ENCODE data around the gene COL10A1.
"Not testable (repeated sequence)": the region's sequence is repeated elsewhere in the genome, so short reads cannot be mapped to it uniquely, and the experiment has no call there.

Gene COL10A1

DNA sequence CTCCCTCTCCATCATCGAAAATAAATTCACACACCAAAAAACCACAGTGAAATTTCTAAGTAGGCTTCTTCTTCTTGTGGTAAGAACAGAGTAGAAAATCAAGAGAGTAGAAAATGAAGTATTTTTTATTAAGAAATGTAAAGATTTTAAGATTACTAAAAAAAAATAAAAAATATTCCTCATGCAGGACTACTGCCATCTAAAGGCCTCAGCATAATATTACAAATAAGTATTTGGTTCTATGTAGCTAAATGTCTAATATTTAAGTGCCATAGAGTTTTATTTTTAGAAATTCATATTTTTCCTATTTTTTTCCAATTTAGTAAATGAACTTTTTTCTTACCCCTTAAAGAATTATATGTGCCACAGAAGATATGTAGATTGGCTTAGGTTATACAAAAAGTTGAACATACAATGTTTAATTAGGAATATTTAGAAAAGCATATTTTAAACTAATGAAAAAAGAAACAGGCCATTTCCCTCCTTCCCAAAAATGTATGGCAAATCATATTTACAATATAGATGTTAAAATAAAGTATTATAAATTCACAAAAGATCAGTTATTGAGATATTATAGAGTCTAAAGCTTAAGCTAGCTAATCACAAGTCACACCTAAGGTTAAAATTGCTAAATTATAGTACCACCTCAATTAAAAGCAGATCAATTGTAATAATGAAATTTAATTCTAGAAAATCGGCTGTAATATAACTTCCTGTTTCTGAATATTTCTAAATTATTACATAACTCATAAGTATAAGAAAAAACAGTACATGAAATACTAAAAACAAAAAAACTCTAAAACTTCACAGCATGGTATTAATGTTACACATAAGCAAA lies 28.7 kb downstream of the COL10A1 start:
- peaks cover 29% of the 10 kb centered on the region for H3K4me1 ChIP-seq (ENCODE audit: control insufficient read depth, insufficient read depth, low read length)
- no peak overlapping the region for H3K4me3 ChIP-seq (ENCODE audit: low read length)
- no peaks in the 10 kb centered on the region for H3K27me3 ChIP-seq (ENCODE audit: control insufficient read depth, insufficient read depth, low read length)
- no peak overlapping the region for H3K9ac ChIP-seq (ENCODE audit: low read length)
- H3K9me3 ChIP-seq (ENCODE audit: control insufficient read depth, low read length): no peaks in the 10 kb centered on the region
- no peaks in the 10 kb centered on the region for H3K36me3 ChIP-seq (ENCODE audit: control insufficient read depth, insufficient read depth, low read length)

DNA sequence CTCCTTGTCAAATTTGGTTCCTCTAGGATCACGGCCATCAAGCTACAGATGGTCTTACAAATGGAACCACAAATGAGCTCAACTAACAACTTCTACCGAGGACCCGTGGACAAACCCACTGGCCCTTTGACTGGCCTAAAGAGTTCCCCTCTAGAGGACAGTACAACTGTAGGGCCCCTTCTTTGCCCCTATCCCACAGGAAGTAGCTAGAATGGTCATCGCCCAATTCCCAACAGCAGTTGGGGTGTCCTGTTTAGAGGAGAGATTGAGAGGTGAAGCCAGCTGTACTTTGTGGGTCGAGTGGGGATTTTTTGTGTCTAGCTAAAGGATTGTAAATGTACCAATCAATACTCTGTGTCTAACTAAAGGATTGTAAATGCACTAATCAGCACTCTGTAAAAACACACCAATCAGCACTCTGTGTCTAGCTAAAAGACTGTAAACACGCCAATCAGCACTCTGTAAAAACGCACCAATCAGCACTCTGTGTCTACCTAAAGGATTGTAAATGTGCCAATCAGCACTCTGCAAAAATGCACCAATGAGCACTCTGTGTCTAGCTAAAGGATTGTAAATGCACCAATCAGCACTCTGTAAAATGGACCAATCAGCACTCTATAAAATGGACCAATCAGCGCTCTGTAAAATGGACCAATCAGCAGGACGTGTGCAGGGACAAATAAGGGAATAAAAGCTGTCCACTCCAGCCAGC lies 29.7 kb downstream of the COL10A1 start:
- H3K4me1 ChIP-seq (ENCODE audit: control insufficient read depth, insufficient read depth, low read length): peaks cover 21% of the 10 kb centered on the region
- not testable (repeated sequence) for H3K36me3 ChIP-seq (ENCODE audit: control insufficient read depth, insufficient read depth, low read length); H3K9me3 ChIP-seq (ENCODE audit: control insufficient read depth, low read length); H3K27me3 ChIP-seq (ENCODE audit: control insufficient read depth, insufficient read depth, low read length); H3K4me3 ChIP-seq (ENCODE audit: low read length); H3K9ac ChIP-seq (ENCODE audit: low read length)

DNA sequence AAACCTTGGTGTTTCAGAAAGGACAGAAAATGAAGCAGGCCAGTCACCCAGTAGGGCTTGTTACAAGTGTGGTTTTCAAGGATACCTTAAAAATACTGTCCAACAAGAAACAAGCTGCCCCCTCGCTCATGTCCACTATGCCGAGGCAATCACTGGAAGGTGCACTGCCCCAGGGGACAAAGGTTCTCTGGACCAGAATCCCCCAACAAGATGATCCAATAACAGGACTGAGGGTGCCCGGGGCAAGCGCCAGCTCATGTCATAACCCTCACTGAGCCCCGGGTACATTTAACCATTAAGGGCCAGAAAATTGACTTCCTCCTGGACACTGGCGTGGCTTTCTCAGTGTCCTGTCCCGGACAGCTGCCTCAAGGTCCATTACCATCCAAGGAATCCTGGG lies 31.9 kb downstream of the COL10A1 start:
- Histone ChIP-seq H3K36me3 (ENCODE audit: control insufficient read depth, insufficient read depth, low read length) (no peaks in the 10 kb centered on the region), H3K9me3 (ENCODE audit: control insufficient read depth, low read length) (no peaks in the 10 kb centered on the region), H3K9ac (ENCODE audit: low read length) (no peak overlapping the region), H3K4me1 (ENCODE audit: control insufficient read depth, insufficient read depth, low read length) (peaks cover 18% of the 10 kb centered on the region), H3K27me3 (ENCODE audit: control insufficient read depth, insufficient read depth, low read length) (no peaks in the 10 kb centered on the region), H3K4me3 (ENCODE audit: low read length) (no peak overlapping the region)

DNA sequence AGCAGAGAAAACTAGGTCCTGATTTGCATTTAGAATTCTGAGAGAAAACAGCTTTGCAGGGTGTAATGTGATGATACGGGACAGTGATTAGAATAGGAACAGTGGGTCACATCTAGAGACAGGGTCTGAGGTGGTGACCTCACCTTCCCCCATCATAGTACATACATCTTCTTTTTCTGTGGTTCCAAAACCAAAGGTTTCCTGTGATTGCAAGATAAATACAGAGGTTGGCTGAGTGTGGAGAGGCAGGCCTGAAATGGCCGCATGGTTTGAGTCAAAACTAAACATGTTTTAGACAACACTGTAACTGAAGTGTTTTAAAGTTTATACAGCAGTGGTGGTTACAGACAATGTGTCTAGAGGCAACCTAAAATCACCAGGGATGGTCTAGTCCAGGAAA lies 35.7 kb downstream of the COL10A1 start:
- Histone ChIP-seq H3K9ac (ENCODE audit: low read length) (no peak overlapping the region), H3K36me3 (ENCODE audit: control insufficient read depth, insufficient read depth, low read length) (no peaks in the 10 kb centered on the region), H3K27me3 (ENCODE audit: control insufficient read depth, insufficient read depth, low read length) (no peaks in the 10 kb centered on the region), H3K4me3 (ENCODE audit: low read length) (no peak overlapping the region), H3K4me1 (ENCODE audit: control insufficient read depth, insufficient read depth, low read length) (peaks cover 4% of the 10 kb centered on the region), H3K9me3 (ENCODE audit: control insufficient read depth, low read length) (no peaks in the 10 kb centered on the region)

DNA sequence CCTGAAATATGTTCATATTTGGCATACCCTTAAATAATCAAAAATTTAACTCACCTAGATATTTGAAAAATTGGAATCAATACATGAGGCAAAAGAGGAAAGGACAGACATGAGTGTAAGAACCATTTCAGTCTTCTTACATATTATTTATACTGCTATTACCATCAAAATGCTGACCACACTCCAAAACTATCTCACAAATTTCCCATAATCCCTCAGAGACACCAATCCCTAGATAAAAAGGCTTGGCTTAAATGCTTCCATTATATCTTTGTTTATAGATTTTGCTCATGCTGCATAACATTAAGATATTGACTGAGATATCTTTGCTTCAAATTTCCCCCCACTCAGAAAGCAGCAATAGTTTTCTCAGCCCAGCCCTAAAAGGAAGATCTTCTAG lies 37.0 kb downstream of the COL10A1 start:
- Histone ChIP-seq H3K4me1 (ENCODE audit: control insufficient read depth, insufficient read depth, low read length) (no peaks in the 10 kb centered on the region), H3K9me3 (ENCODE audit: control insufficient read depth, low read length) (no peaks in the 10 kb centered on the region), H3K4me3 (ENCODE audit: low read length) (no peak overlapping the region), H3K36me3 (ENCODE audit: control insufficient read depth, insufficient read depth, low read length) (no peaks in the 10 kb centered on the region), H3K9ac (ENCODE audit: low read length) (no peak overlapping the region), H3K27me3 (ENCODE audit: control insufficient read depth, insufficient read depth, low read length) (no peaks in the 10 kb centered on the region)

DNA sequence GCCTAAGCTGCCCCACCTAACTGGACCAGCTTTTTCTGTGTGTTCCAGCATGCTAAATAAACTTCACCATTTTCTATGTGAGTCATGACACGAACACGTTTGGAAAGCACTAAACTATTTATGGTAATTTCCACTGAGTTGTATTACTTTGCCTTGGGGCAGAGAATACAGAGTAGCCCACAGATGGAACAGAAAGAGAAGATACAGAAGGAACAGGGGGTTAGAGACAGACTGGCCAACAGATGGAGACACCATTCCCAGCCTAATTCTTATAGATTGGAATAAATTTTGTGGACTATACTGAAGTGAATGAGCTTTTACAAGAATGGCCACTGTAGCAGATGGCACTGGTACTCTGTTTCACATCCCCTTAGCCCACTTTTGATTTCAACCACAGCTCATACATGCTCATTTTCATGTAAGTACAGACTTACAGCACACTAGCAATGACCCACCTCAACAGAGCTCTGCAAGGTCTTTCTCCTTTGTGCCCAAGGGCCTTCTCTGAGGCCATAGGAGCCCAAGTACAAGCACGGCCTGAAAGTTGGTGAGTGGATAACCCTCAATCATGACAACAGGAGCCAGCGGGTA lies 38.4 kb downstream of the COL10A1 start:
- Histone ChIP-seq H3K9me3 (ENCODE audit: control insufficient read depth, low read length) (no peaks in the 10 kb centered on the region), H3K4me3 (ENCODE audit: low read length) (no peak overlapping the region), H3K9ac (ENCODE audit: low read length) (no peak overlapping the region), H3K27me3 (ENCODE audit: control insufficient read depth, insufficient read depth, low read length) (no peaks in the 10 kb centered on the region), H3K4me1 (ENCODE audit: control insufficient read depth, insufficient read depth, low read length) (no peaks in the 10 kb centered on the region), H3K36me3 (ENCODE audit: control insufficient read depth, insufficient read depth, low read length) (no peaks in the 10 kb centered on the region)

DNA sequence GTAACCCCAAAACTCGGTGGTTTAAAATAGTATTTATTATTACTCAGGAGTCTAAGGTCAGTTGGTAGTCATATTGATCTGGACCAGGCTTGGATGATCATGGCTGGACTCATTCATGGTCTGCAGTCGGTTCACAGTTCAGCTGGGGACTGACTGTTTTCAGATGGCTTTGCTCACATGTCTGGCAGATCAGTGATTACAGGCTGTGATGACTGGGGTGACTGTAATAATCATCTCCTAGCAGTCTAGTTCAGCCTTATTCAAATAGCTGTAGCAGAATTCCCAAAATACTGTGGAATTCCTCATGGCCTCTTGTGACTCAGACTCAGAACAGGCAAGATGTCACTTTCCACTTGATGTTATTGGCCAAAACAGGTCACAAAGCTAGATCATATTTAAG lies 41.6 kb downstream of the COL10A1 start:
- no peaks in the 10 kb centered on the region for H3K27me3 ChIP-seq (ENCODE audit: control insufficient read depth, insufficient read depth, low read length)

DNA sequence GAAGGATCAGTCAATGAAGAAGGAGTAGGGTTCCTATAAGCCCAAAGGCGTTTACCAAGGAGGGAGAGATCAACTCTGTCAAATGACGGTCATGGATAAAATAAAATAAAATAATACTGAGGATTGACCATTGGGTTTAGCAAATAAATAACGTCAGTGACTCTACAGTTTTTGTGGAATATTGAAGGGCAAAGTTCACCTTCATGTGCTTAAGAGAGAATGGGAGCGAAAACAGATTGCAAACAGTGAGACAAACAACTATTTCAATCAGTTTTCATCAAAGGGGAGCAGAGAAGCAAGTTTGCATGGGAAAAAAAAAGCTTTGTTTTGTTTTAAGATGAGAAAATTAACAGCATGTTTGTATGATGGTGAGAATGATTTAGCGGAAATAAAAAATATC lies 42.9 kb downstream of the COL10A1 start:
- H3K4me3 ChIP-seq (ENCODE audit: low read length): no peak overlapping the region
- H3K4me1 ChIP-seq (ENCODE audit: control insufficient read depth, insufficient read depth, low read length): no peaks in the 10 kb centered on the region
- H3K27me3 ChIP-seq (ENCODE audit: control insufficient read depth, insufficient read depth, low read length): no peaks in the 10 kb centered on the region
- H3K36me3 ChIP-seq (ENCODE audit: control insufficient read depth, insufficient read depth, low read length): no peaks in the 10 kb centered on the region
- H3K9me3 ChIP-seq (ENCODE audit: control insufficient read depth, low read length): no peaks in the 10 kb centered on the region
- no peak overlapping the region for H3K9ac ChIP-seq (ENCODE audit: low read length)

More for the DNA sequence above, 41.6 kb downstream of the COL10A1 start:
- Histone ChIP-seq H3K9me3 (ENCODE audit: control insufficient read depth, low read length) (no peaks in the 10 kb centered on the region), H3K36me3 (ENCODE audit: control insufficient read depth, insufficient read depth, low read length) (no peaks in the 10 kb centered on the region), H3K9ac (ENCODE audit: low read length) (no peak overlapping the region), H3K4me3 (ENCODE audit: low read length) (no peak overlapping the region), H3K4me1 (ENCODE audit: control insufficient read depth, insufficient read depth, low read length) (no peaks in the 10 kb centered on the region)

DNA sequence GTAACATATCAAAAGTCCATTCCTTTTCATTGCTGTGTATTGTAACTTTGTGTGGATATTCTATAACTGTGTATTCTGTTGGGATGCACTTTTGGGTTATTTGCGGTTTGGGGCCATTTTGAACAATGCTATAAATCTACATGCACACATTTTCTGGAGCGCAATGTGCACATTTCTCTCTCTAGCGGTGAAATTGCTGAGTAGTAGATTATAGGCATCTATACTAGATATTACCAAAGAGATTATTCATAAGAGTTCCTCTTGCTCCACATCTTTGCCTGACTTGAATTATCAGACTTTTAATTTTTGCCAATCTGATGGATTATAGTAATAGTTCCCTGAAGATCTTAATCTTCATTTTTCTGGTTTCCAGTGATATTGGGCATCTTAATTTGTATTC lies 47.0 kb downstream of the COL10A1 start:
- H3K36me3 ChIP-seq (ENCODE audit: control insufficient read depth, insufficient read depth, low read length): no peaks in the 10 kb centered on the region

DNA sequence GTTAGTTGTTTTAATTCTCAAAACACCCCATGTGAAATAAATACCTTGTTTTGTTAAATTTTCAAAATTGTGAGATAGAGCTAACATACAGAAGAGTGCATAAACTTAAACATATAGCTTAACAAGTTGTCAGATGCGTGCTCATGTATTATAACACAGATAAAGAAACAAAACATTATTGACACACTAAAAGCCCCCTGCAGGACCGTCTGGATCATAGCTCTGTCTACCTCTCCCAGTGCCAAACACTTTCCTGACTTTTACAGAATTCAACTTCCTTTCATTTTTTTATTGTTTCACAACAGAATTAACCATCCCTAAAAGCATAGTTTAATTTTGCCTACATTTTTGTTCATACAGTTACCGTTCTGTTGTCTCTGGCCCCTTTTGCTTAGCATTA lies 47.4 kb downstream of the COL10A1 start:
- Histone ChIP-seq H3K4me3 (ENCODE audit: low read length) (no peak overlapping the region), H3K27me3 (ENCODE audit: control insufficient read depth, insufficient read depth, low read length) (no peaks in the 10 kb centered on the region), H3K9ac (ENCODE audit: low read length) (no peak overlapping the region), H3K4me1 (ENCODE audit: control insufficient read depth, insufficient read depth, low read length) (peaks cover 6% of the 10 kb centered on the region), H3K36me3 (ENCODE audit: control insufficient read depth, insufficient read depth, low read length) (no peaks in the 10 kb centered on the region), H3K9me3 (ENCODE audit: control insufficient read depth, low read length) (no peaks in the 10 kb centered on the region)

More for the DNA sequence above, 47.0 kb downstream of the COL10A1 start:
- no peaks in the 10 kb centered on the region for H3K9me3 ChIP-seq (ENCODE audit: control insufficient read depth, low read length)
- no peaks in the 10 kb centered on the region for H3K27me3 ChIP-seq (ENCODE audit: control insufficient read depth, insufficient read depth, low read length)
- H3K4me3 ChIP-seq (ENCODE audit: low read length): no peak overlapping the region
- no peak overlapping the region for H3K9ac ChIP-seq (ENCODE audit: low read length)
- H3K4me1 ChIP-seq (ENCODE audit: control insufficient read depth, insufficient read depth, low read length): peaks cover 2% of the 10 kb centered on the region

DNA sequence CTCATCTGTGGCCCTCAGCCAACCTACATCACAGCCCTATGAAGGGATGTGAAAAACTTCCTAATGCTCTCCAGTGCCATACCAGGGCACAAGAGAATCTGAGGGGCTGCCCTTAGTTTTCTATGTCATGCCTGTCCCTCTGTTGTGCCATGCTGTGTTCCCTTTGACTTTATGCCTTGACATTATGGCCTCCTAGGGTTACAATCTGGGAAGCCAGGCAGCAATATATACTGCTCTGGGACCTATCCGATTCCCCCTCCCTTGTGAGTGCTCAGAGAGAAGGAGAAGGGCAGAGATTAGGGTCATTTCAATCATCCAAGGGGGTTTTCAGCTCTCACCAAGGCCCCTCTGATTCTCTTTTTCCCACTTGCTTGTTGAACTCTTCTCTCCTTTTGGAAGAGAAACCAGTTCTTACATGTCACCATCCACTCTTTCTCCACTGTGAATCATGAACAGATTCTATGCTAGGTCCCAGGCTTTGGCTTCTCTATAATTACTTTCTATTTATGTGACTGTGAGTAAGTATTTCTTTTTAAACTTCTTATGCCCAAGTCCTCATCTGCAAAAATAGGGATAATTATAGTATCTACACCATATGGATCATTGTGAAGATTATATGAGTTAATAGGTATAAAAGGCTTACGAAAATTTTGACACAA lies 51.1 kb downstream of the COL10A1 start:
- H3K27me3 ChIP-seq (ENCODE audit: control insufficient read depth, insufficient read depth, low read length): no peaks in the 10 kb centered on the region
- no peaks in the 10 kb centered on the region for H3K9me3 ChIP-seq (ENCODE audit: control insufficient read depth, low read length)
- no peaks in the 10 kb centered on the region for H3K36me3 ChIP-seq (ENCODE audit: control insufficient read depth, insufficient read depth, low read length)
- no peak overlapping the region for H3K4me3 ChIP-seq (ENCODE audit: low read length)
- no peak overlapping the region for H3K9ac ChIP-seq (ENCODE audit: low read length)
- H3K4me1 ChIP-seq (ENCODE audit: control insufficient read depth, insufficient read depth, low read length): peaks cover 6% of the 10 kb centered on the region

Measured in mucosa of stomach (tissue), 1 donor.